MM.1S (cell line): ENCODE measurements around the gene LAP3.

Experiments used
- DNase-seq: peaks from one replicate; pipeline ENCODE4 v3.0.0-alpha.2; 2015
- H2AFZ ChIP-seq: fragments of 300-600 bp; sonication (generic); 2 replicates; pipeline ENCODE4 v1.6.0; 2016; ENCODE audit warnings: antibody characterized with exemption, low read length
- H3F3A ChIP-seq: fragments of 300-600 bp; sonication (generic); 2 replicates; pipeline ENCODE4 v1.6.1; 2016; ENCODE audit warnings: mild to moderate bottlenecking, antibody characterized with exemption, low read length, moderate library complexity, mixed read lengths; ENCODE audit not compliant: insufficient read depth
- H3K27ac ChIP-seq: fragments of 300-600 bp; sonication (generic); 2 replicates; pipeline ENCODE4 v1.5.1; 2016; ENCODE audit warnings: mild to moderate bottlenecking, low read length
- H3K27me3 ChIP-seq: fragments of 300-600 bp; sonication (generic); replicated peaks from 2 replicates; pipeline ENCODE4 v1.6.0; 2016; ENCODE audit warnings: low read length; ENCODE audit not compliant: insufficient read depth
- H3K36me3 ChIP-seq: fragments of 300-600 bp; sonication (generic); replicated peaks from 2 replicates; pipeline ENCODE4 v1.6.1; 2016; ENCODE audit warnings: mild to moderate bottlenecking, low read length, mixed read lengths; ENCODE audit not compliant: insufficient read depth
- H3K4me1 ChIP-seq: fragments of 300-600 bp; sonication (generic); 2 replicates; pipeline ENCODE4 v1.6.1; 2016; ENCODE audit warnings: low read length, mixed read lengths
- H3K4me2 ChIP-seq: fragments of 300-600 bp; sonication (generic); 2 replicates; pipeline ENCODE4 v1.6.0; 2016; ENCODE audit warnings: low read depth, low read length
- H3K4me3 ChIP-seq: fragments of 300-600 bp; sonication (generic); 2 replicates; pipeline ENCODE4 v1.5.1; 2016; ENCODE audit warnings: low read length, mixed read lengths
- H3K79me2 ChIP-seq: fragments of 300-600 bp; sonication (generic); 2 replicates; pipeline ENCODE4 v1.6.1; 2016; ENCODE audit warnings: mixed run types, low read length, mixed read lengths
- H3K9ac ChIP-seq: fragments of 300-600 bp; sonication (generic); 2 replicates; pipeline ENCODE4 v1.6.1; 2016; ENCODE audit warnings: low read length, mixed read lengths
- H3K9me2 ChIP-seq: fragments of 300-600 bp; sonication (generic); replicated peaks from 2 replicates; pipeline ENCODE4 v1.6.1; 2016; ENCODE audit warnings: mild to moderate bottlenecking, low read length, mixed read lengths; ENCODE audit not compliant: insufficient read depth
- H3K9me3 ChIP-seq: fragments of 300-600 bp; sonication (generic); replicated peaks from 2 replicates; pipeline ENCODE4 v1.6.1; 2016; ENCODE audit warnings: mild to moderate bottlenecking, low read length, mixed read lengths; ENCODE audit not compliant: insufficient read depth
- H4K20me1 ChIP-seq: fragments of 300-600 bp; sonication (generic); 2 replicates; pipeline ENCODE4 v1.6.1; 2016; ENCODE audit warnings: mild to moderate bottlenecking, low read length, moderate library complexity, mixed read lengths; ENCODE audit not compliant: insufficient read depth
- CTCF ChIP-seq: fragments of 300-600 bp; sonication (generic); IDR thresholded peaks from 2 replicates; pipeline ENCODE4 v1.5.1; 2016; ENCODE audit warnings: antibody characterized with exemption, low read length, mixed read lengths
- EZH2 ChIP-seq: fragments of 300-600 bp; sonication (generic); optimal IDR thresholded peaks from 2 replicates; pipeline ENCODE3; 2017; ENCODE audit warnings: low read depth, mild to moderate bottlenecking, antibody characterized with exemption, low read length, mixed read lengths
- EZH2phosphoT487 ChIP-seq: fragments of 300-600 bp; sonication (generic); IDR thresholded peaks from 2 replicates; pipeline ENCODE4 v1.6.1; 2018; ENCODE audit warnings: antibody characterized with exemption, low read length

LAP3 gene

GRCh38 chr4:17544205-17544604 lies 32.8 kb upstream of the LAP3 start:
- Histone ChIP-seq H3K79me2 (no peaks in the 10 kb centered on the region), H3K4me3 (no peak overlapping the region), H3K9ac (no peak overlapping the region), H3K36me3 (no peaks in the 10 kb centered on the region), H3F3A (no peaks in the 10 kb centered on the region), H3K27ac (no peak overlapping the region), H4K20me1 (no peaks in the 10 kb centered on the region), H3K4me1 (no peaks in the 10 kb centered on the region), H3K9me2 (no peaks in the 10 kb centered on the region), H3K9me3 (no peaks in the 10 kb centered on the region), H3K27me3 (no peaks in the 10 kb centered on the region), H2AFZ (no peak overlapping the region), H3K4me2 (no peak overlapping the region)
- TF ChIP-seq CTCF (no peak), EZH2phosphoT487 (no peak), EZH2 (no peak)
- no peak for DNase-seq

- no peaks in the 10 kb centered on the region for H3K9me3 ChIP-seq
- no peak overlapping the region for H3K4me3 ChIP-seq
- H3K27ac ChIP-seq: no peak overlapping the region
- H3K36me3 ChIP-seq: no peaks in the 10 kb centered on the region
- H3F3A ChIP-seq: no peaks in the 10 kb centered on the region
- no peaks in the 10 kb centered on the region for H3K4me1 ChIP-seq
- H3K9ac ChIP-seq: no peak overlapping the region
- no peak for DNase-seq
- no peak overlapping the region for H2AFZ ChIP-seq
- no peaks in the 10 kb centered on the region for H3K79me2 ChIP-seq
- no peaks in the 10 kb centered on the region for H3K9me2 ChIP-seq
- H3K4me2 ChIP-seq: no peak overlapping the region
- TF ChIP-seq CTCF: no peak
- TF ChIP-seq EZH2: no peak
- TF ChIP-seq EZH2phosphoT487: no peak
- H3K27me3 ChIP-seq: no peaks in the 10 kb centered on the region
- H4K20me1 ChIP-seq: no peaks in the 10 kb centered on the region
Measured at GRCh38 chr4:17544831-17545234, 32.2 kb upstream of the LAP3 start.

- H3K4me3 ChIP-seq: no peak overlapping the region
- H3K79me2 ChIP-seq: no peaks in the 10 kb centered on the region
- H3F3A ChIP-seq: no peaks in the 10 kb centered on the region; the same call in 1 of the 2 replicates
- no peak overlapping the region for H3K4me2 ChIP-seq
- H3K4me1 ChIP-seq: peaks cover 3% of the 10 kb centered on the region; the same call in 1 of the 2 replicates
- H4K20me1 ChIP-seq: no peaks in the 10 kb centered on the region
- H3K9me2 ChIP-seq: no peaks in the 10 kb centered on the region
- DNase-seq: no peak
- no peak overlapping the region for H3K27ac ChIP-seq
- H3K36me3 ChIP-seq: no peaks in the 10 kb centered on the region
- TF ChIP-seq EZH2phosphoT487 (no peak), EZH2 (no peak), CTCF (no peak)
- no peaks in the 10 kb centered on the region for H3K27me3 ChIP-seq
- H2AFZ ChIP-seq: no peak overlapping the region
- H3K9ac ChIP-seq: no peak overlapping the region
- no peaks in the 10 kb centered on the region for H3K9me3 ChIP-seq
Measured at GRCh38 chr4:17545374-17546140, 31.4 kb upstream of the LAP3 start.
